Fibroblast of lung (primary cell): Measurements from ENCODE around the gene C1orf226. TPM values are rescaled to one million over a fixed set of nuclear protein-coding genes. Genes with fewer than 3 reads are reported as not detected.
A peak's percentile ranks its signal among the peaks of the same experiment; 100 is the strongest.

Experiments
- DNase-seq, 2 donors: peaks; one replicate each; pipeline versions ENCODE4 v3.0.0 to v3.0.0-alpha.2; 2010; ENCODE audit warnings: low read depth in 2 of 2
- H2AFZ ChIP-seq: 2 replicates; pipeline ENCODE4 v1.5.1; 2012; ENCODE audit warnings: low read length, control low read depth, inconsistent platforms
- H3K27ac ChIP-seq: 2 replicates; pipeline ENCODE4 v1.5.1; 2011; ENCODE audit warnings: low read length, control low read depth; ENCODE audit not compliant: insufficient read depth
- H3K27me3 ChIP-seq: 2 replicates; pipeline ENCODE4 v1.5.1; 2011; ENCODE audit warnings: mild to moderate bottlenecking, low read length; ENCODE audit not compliant: control insufficient read depth, insufficient read depth
- H3K36me3 ChIP-seq: 2 replicates; pipeline ENCODE4 v1.5.1; 2011; ENCODE audit warnings: low read length; ENCODE audit not compliant: control insufficient read depth, insufficient read depth
- H3K4me1 ChIP-seq: 2 replicates; pipeline ENCODE4 v1.5.1; 2011; ENCODE audit warnings: low read length; ENCODE audit not compliant: control insufficient read depth, insufficient read depth; ENCODE audit errors: extremely low read depth
- H3K4me2 ChIP-seq: 2 replicates; pipeline ENCODE4 v1.5.1; 2011; ENCODE audit warnings: low read length, control low read depth; ENCODE audit not compliant: insufficient read depth; ENCODE audit errors: extremely low read depth
- H3K4me3 ChIP-seq, 4 experiments: fragments of 200-600 bp in 1 of 4; sonication (generic) in 1 of 4; replicated peaks in 1 of 4; 2 replicates each; pipeline ENCODE4 v1.5.1; 2011 to 2016; ENCODE audit warnings: low read length in 4 of 4, low read depth in 3 of 4, mild to moderate bottlenecking in 3 of 4, control low read depth in 2 of 4, inconsistent platforms in 1 of 4, mixed read lengths in 1 of 4; ENCODE audit not compliant: insufficient read depth in 1 of 4; ENCODE audit errors: control extremely low read depth in 1 of 4
- H3K79me2 ChIP-seq: 2 replicates; pipeline ENCODE4 v1.5.1; 2012; ENCODE audit warnings: mild to moderate bottlenecking, low read length, inconsistent platforms; ENCODE audit not compliant: control insufficient read depth, insufficient read depth
- H3K9ac ChIP-seq: 2 replicates; pipeline ENCODE4 v1.5.1; 2011; ENCODE audit warnings: mild to moderate bottlenecking, low read length, control low read depth; ENCODE audit not compliant: insufficient read depth
- H3K9me3 ChIP-seq: 2 replicates; pipeline ENCODE4 v1.5.1; 2012; ENCODE audit warnings: low read depth, low read length; ENCODE audit not compliant: control insufficient read depth, insufficient read depth
- H4K20me1 ChIP-seq: 2 replicates; pipeline ENCODE4 v1.5.1; 2011; ENCODE audit warnings: low read length; ENCODE audit not compliant: control insufficient read depth, insufficient read depth; ENCODE audit errors: extremely low read depth
- CTCF ChIP-seq, 2 donors: IDR thresholded peaks in 1 of 2; conservative IDR thresholded peaks in 1 of 2; 1 replicate in 1 of 2; 2 replicates in 1 of 2; pipeline ENCODE4 v1.5.1; 2011 to 2012; ENCODE audit warnings: low read length in 2 of 2, control low read depth in 1 of 2, inconsistent platforms in 1 of 2, low read depth in 1 of 2, mild to moderate bottlenecking in 1 of 2
- EZH2 ChIP-seq: IDR thresholded peaks from 2 replicates; pipeline ENCODE4 v1.5.1; 2012; ENCODE audit warnings: low read length, control low read depth, mild to moderate bottlenecking; ENCODE audit errors: missing control alignments
- polyA plus RNA-seq, 2 donors: library from polyadenylated mRNA; depleted of rRNA in 1 of 2; stranded (reverse) in 1 of 2; unstranded in 1 of 2; fragments of >200 nt; gene quantifications; 2 replicates each; pipeline ENCODE4 v1.2.1, GENCODE V29; 2011 to 2012; ENCODE audit warnings: missing spikeins in 1 of 2
- total RNA-seq: library from RNA; depleted of rRNA; stranded (reverse); fragments of >200 nt; gene quantifications from 2 replicates; pipeline ENCODE4 v1.2.1, GENCODE V29; 2014

The C1orf226 gene
- total and polyA plus RNA-seq, 2 donors (not counting 1 experiment from before 2014, with no cell fraction given) = 0.10 to 0.33 TPM

- Histone ChIP-seq H3K4me3 (no peak overlapping the region), H3K4me2 (no peak overlapping the region), H3K9me3 (no peaks in the 10 kb centered on the region), H2AFZ (no peak overlapping the region), H3K36me3 (no peaks in the 10 kb centered on the region), H3K79me2 (no peaks in the 10 kb centered on the region), H3K9ac (no peak overlapping the region), H3K4me1 (no peaks in the 10 kb centered on the region), H3K27ac (no peak overlapping the region), H4K20me1 (no peaks in the 10 kb centered on the region), H3K27me3 (peaks cover 25% of the 10 kb centered on the region)
- TF ChIP-seq CTCF (conservative IDR thresholded peaks at IDR 0.05 in 1 of 2, IDR thresholded peaks at IDR 0.05 in 1 of 2; ENCODE audit: low read depth in 1 of 2, low read length in 2 of 2) = no peak
- no peak for TF ChIP-seq EZH2
- peak in 1 of 2 donors; percentile 14 for DNase-seq
Measured at GRCh38 chr1:162389971-162390370, 8.4 kb downstream of the C1orf226 start.

- Histone ChIP-seq H3K4me2 (no peak overlapping the region), H3K4me1 (no peaks in the 10 kb centered on the region), H3K27me3 (peaks cover 25% of the 10 kb centered on the region), H3K9me3 (no peaks in the 10 kb centered on the region), H3K36me3 (no peaks in the 10 kb centered on the region), H3K27ac (no peak overlapping the region), H3K9ac (no peak overlapping the region), H3K79me2 (no peaks in the 10 kb centered on the region), H3K4me3 (no peak overlapping the region), H4K20me1 (no peaks in the 10 kb centered on the region), H2AFZ (no peak overlapping the region)
- DNase-seq = no peak
- TF ChIP-seq CTCF (conservative IDR thresholded peaks at IDR 0.05 in 1 of 2, IDR thresholded peaks at IDR 0.05 in 1 of 2; ENCODE audit: low read depth in 1 of 2, low read length in 2 of 2) (no peak), EZH2 (no peak)
Measured at GRCh38 chr1:162390396-162391185, 9.1 kb downstream of the C1orf226 start.

GRCh38 chr1:162391790-162392563 lies 10.4 kb downstream of the C1orf226 start:
- no peaks in the 10 kb centered on the region for H4K20me1 ChIP-seq
- no peak overlapping the region for H2AFZ ChIP-seq
- no peaks in the 10 kb centered on the region for H3K36me3 ChIP-seq
- peak; percentile 88 to 93 for TF ChIP-seq CTCF (conservative IDR thresholded peaks at IDR 0.05 in 1 of 2, IDR thresholded peaks at IDR 0.05 in 1 of 2; ENCODE audit: low read depth in 1 of 2, low read length in 2 of 2)
- no peak for TF ChIP-seq EZH2
- peak; percentile 43 to 70 for DNase-seq
- no peaks in the 10 kb centered on the region for H3K9me3 ChIP-seq
- no peaks in the 10 kb centered on the region for H3K79me2 ChIP-seq
- H3K27me3 ChIP-seq = peaks cover 24% of the 10 kb centered on the region
- no peaks in the 10 kb centered on the region for H3K4me1 ChIP-seq
- H3K4me3 ChIP-seq = no peak overlapping the region
- no peak overlapping the region for H3K9ac ChIP-seq
- no peak overlapping the region for H3K4me2 ChIP-seq
- H3K27ac ChIP-seq = no peak overlapping the region
